GM20431 (cell line): ENCODE data around the gene CHCHD6.

Source experiments
- in situ Hi-C: fragments of 300-500 bp; cut with MseI, MboI; formaldehyde crosslinking; loops from one replicate; pipeline ENCODE4 v1.15.0; 2020; ENCODE audit warnings: low sequenced_read_pairs; ENCODE audit not compliant: unreplicated experiment

The CHCHD6 gene

DNA sequence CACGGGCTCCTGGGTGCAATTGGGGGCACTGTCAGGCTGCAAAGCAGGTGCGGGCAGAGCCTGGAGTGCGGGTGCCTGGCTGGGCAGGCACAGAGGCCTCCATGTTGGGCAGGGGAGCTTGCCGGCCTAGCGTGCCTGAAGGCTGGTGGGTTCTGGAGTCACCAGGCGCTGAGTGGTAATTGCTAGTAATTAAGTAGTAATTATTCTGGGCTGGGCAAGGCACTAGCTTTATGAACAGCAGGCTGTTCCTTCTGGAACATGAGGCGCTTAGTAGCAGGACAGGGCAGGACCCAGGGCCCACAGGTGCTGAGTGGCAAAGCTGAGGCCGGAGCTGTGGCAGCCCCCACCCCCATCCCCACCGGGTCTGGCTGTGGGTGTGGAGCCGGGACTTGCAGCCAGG is 304.2 kb downstream of the CHCHD6 start:
- in situ Hi-C loops = no loop called here

DNA sequence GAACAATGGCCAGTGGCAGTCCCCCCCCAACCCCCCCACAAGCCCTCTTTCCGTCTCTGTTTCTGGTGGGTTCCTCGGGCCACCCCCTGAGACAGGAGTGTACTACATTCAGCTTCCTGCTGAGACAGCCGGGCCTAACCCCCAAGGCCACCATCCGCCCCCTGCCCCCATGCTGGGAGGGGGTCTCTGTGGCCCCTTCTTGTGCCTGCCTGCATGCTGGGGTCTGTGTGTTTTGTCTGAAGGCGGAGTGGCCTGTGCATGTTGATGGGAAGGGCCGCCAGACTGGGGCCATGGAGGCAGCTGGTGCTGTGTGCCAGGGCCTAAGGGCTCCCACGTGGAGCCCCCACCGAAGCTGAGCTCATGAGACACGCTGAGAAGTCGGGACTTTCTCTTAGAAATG is 305.5 kb downstream of the CHCHD6 start:
- in situ Hi-C loops = no loop called here
